NCI-H146 (cell line): ENCODE data around the gene LRRC56.
A peak's percentile ranks its signal among the peaks of the same experiment; 100 is the strongest.

Source experiments
- DNase-seq: peaks from one replicate; lab custom pipeline; 2025; lab: John Stamatoyannopoulos, UW

Gene LRRC56

DNA sequence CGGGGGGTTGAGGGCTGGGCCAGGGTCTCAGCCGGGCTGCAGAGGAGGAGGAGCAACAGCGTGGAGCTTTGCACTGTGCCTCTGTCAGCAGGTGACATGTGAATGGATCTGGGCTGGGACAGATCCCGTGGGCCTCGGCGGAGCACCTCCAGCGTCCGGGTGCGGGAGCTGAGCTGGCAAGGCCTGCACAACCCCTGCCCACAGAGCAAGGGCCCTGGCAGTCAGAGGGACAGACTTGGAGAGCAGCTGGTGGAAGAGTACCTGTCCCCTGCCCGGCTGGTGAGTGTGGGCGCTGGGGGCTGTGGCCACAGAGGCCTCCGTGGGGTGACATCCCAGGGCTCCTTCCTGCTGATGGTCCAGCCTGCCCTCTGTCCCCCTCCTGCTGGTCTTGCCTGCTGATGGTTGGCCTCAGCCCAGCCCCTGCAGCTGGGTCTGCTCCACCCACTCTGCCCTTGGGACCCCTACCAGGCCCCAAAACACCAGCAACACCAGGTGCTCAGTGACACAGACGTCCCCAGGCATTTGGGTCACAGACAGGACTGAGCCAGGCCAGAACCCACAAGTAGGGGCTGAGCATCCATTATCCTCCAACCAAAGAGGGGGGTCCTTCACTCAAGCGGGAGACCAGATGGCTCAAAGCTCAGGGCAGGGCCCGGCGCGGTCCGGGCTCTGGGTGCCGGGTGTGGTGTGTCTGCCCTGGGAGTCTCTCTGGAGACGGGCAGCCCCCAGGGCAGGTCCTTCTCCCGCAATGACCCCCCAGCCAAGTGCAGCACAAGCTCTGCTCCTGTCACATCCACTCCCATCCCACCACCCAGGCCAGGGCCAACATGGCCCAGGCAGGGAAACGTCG, 3.5 kb downstream of the LRRC56 start:
- no peak for DNase-seq

DNA sequence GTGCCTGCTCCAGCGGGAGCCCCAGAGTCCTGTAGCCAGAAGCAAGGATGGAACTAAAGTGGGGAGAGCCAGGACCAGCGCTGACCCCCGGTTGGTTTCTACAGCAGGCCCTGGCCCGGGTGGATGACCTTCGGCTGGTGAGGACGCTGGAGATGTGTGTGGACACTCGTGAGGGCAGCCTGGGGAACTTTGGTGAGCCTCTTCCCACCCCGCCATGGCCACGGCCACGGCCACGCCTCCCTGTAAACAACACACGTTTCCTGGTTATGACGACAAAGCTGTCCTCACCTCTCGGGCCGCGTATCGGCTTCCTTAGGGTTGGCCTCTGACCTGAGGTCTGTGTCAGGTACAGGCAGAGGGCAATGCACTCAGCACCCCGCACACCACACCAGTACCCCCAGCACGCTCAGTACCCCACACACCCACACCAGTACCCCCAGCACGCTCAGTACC, 4.1 kb downstream of the LRRC56 start:
- no peak for DNase-seq

DNA sequence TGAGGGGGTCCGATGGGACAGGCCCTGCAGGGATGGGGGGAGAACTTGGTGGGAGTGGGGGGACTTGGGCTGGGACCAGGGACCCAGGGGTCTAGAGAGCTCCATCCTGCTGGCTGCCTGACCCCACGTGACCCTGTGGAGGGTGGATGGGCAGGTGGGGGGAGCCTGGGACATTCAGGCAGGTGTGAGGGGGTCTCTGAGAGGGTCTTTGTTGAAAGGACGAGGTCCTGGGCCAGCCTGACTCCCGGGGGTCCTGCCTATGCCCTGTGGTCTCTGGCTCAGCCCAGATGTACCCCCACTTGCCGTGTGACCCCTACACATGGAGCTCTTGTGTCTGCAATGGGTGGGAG, 7.5 kb downstream of the LRRC56 start:
- no peak for DNase-seq

DNA sequence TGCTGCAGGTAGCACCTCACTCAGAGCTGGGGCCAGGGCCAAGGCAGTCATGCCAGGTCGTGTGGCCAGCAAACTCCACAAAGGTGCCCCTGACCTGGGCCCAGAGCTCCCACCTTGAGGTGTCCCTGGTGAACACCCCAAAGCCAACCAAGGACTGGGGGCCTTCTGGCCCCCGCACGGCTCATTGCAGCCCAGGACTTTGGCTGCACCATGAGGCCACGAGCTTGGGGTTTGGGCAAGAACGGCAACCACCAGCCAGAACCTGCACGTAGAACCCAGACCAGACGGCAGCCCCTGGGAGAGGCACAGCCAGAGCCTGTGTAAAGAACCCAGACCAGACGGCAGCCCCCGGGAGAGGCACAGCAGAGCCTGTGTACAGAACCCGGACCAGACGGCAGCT, 7.8 kb downstream of the LRRC56 start:
- DNase-seq = no peak

DNA sequence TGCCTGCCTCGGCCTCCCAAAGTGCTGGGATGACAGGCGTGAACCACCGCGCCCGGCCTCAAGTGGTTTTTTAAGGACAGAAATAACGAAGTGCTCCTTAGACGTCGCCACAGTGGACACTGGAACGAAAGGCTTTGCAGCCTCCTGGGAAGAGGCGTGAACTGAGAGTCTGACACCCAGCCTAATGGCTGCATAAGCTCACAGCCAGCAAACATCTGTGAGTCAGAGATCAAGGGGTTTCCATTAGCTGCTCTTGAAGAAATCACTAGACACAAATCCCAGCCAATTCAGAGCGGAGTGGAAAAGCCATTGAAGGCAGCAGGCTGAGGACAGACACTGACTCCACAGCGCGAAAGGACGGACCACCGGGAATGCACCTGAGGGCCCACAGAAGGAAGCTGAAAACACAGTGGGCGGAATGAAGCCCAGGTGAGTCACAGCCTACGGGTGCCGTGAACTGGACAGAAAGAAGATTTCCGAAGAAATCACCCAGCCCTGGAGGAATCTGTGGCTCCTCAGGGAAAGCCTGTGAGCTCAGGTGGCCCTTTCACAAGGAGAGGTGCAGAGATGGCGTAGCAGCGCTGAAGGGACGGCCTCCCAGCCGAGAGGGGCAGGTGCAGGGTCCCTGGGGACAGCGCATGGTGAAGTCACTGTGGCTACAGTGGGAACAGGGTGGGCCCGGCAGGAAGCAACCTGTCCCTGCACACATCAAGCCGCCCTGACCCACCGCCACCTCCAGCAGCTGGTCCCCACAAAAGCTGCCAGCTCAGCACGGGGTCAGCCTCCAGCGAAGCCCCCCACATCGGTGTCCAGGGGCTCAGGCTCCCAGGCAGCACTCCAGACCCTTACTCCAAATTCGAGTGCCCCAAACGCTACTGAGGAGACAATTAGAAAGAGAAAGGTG, 11.6 kb downstream of the LRRC56 start:
- DNase-seq = no peak

DNA sequence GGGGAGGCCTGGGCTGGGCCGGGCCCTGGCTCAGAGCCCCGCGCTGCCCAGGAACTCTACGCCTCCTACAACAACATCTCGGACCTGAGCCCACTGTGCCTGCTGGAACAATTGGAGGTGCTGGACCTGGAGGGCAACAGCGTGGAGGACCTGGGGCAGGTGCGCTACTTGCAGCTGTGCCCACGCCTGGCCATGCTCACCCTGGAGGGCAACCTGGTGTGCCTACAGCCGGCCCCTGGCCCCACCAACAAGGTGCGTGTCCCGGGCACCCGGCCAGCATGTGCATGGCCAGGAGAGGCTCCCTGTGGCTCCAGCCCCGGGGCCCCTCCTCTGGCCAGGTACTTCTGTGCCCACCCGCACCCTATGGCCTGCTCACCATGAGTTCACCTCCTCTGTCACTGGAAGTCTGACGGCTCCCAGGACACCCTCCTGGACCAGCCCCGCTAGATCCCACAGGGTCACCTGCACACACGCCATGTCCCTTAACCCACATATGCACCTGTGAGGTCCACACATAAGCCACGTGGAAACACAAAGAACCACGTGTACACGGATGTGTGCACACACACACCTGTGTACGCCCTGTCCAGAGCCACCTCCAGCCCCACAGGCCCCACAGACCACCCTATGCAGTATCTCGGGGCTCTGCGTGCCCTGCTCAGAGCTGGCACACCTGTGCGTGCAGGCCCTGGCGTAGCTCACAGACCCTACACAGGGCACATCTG, 12.9 kb downstream of the LRRC56 start:
- no peak for DNase-seq

DNA sequence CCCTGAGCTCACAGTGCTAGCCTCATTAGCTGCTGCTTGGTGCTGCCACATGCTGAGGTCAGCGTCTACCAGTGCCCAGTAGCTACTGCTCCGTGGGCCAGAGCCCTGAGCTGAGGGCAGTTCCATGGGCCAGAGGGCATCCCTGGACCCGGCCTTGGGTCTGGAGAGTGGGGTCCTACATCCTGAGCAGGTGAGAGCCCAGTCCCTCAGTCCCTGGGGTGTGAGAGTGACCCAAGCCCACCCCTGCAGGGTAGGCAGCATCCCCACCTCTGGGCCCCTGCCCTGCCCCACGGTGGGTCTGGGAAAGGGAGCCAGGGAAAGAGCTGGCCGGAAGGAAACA, 13.4 kb downstream of the LRRC56 start:
- no peak for DNase-seq

DNA sequence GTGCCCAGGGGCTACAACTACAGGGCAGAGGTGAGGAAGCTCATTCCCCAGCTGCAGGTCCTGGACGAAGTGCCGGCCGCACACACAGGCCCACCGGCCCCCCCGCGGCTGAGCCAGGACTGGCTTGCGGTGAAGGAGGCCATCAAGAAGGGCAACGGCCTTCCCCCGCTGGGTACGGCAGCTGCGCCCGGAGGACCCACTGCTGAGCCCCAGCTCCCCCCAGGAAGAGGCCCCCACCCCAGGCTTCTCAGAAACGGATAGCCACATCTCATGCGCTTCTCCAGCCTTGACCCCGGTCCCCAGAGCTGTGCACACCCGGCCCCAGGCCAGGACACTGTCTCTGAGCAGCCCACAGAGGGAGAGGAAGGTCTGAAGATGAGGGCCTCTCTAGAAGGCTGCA, 13.8 kb downstream of the LRRC56 start:
- no peak for DNase-seq

DNA sequence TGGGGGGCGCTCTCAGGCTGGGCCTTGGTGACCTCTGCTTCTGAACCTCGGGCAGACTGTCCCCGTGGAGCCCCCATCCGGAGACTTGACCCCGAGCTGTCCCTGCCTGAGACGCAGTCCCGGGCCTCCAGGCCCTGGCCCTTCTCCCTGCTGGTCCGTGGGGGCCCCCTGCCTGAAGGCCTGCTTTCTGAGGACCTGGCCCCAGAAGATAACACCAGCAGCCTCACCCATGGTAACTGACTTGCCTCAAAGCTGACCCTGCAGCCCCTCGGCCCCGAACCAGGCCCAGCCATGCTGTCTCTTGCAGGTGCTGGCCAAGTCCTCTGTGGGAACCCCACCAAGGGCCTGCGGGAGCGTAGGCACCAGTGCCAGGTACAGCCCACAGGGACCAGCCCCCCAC, 14.3 kb downstream of the LRRC56 start:
- DNase-seq = no peak

DNA sequence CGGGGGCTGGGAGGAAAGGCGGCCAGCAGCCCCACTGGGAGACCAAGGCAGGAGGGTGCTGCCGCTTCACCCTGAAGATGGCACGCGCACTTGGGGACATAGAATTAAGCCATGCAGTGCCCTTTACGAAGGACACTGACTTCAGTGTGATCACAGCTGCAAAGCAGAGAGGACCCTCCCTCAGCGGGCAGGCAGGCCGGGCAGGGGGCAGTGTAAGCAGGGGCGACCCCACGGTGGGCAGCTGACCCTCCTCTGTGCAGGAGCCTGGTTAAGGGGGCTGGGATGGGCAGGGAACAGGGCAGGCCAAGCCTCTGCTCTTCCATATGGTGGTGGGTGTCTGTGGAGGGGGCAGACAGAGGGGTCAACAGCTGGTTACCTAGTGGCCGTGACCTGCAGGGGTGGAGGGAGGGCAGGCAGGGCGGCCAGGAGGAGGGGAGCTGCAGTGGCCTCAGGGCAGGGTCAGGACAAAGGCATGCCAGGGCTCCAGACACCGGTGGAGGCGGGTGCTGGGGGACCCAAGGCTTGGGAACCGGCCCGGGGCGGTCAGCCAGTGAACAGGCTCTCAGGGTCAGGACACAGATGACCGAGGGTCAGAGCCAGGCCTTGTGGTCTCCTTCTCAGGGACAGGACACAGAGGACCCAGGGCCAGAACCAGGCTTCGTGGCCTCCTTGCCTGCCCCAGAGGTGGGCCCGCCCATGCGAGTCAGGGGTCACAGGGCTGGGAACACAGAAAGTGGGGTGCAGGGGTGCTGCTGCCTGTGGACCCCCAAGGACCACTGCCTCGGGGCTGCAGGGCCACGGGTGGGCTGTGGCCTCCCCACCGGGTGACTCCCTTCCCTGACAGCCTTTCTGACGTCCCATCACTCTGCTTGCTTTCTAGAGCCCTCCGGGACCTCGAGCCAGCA, 16.0 kb downstream of the LRRC56 start:
- no peak for DNase-seq

DNA sequence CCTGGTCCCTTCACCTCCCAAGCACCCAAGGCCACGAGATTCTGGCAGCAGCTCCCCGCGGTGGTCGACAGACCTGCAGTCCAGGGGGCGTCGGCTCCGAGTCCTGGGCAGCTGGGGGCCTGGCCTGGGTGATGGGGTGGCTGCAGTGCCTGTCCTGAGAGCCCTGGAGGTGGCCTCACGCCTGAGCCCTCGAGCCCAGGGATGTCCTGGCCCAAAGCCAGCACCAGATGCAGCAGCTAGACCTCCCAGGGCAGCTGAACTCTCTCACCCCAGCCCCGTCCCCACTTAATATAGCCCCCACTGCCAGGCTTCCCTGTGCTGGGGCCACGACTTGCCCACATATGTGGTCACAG, 16.6 kb downstream of the LRRC56 start:
- DNase-seq = no peak

DNA sequence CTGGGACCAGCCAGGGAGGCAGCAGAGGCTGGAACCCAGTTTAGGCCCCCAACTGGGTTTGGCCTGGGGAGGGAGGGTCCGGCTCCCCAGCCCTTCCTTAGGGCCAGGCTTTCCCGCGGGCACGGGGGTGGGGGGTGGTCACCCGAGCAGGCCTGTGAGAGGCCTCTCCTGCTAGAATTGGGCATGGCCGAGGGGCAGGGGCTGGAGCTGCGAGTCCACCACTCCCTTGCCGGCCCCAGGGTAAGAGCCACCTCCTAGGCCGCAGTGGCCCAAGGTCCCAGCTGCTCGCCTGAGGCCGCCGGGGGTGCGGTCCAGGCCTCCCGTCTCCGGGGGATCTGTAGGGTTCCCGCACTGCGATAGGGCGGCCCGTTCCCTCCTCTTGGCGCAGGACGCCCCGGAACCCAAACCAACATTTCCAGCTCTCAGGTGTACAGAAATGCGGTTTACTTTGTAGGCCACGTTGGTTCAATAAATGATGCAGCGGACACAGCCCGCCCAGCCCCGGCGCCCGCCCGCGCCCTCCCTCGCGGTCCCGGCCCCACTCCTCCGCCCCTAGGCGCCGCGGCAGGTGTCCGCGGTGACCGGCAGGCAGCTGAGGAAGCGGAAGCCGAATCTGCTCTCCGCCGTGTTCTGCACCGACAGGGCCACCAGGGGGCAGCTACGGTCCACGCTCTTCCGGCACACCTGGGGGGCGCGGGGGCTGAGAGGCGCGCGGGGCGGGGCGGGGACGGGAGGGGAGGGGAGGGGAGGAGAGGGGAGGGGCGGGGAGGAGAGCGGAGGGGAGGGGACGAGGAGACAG, 17.3 kb downstream of the LRRC56 start:
- DNase-seq = peak; percentile 87

DNA sequence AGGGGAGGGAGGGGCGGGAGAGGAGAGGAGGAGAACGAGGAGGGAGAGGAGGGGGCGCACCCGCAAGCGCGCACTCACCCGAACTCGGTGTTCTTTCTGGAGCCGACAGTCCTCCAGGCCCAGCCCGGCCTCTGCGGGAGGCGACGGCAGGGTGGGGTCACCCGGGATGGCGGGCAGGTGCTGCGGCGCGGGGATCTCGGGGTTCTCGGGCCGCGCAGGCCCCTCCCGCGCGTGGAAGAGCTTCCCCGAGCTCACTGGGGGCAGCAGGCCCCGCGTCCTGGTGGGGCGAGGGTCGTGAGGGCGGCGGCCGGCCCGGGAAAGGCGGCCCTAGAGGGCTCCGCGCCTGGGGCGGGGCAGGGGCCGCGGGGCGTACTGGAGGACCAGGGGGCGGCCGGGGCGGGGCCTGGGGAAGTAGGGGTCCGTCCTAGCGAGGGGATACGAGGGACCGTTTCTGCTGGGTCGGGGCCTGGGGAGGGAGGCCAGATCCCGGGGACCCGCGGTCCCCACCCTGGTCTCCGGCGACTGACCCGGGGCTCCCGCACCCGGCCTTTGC, 18.0 kb downstream of the LRRC56 start:
- DNase-seq = no peak

DNA sequence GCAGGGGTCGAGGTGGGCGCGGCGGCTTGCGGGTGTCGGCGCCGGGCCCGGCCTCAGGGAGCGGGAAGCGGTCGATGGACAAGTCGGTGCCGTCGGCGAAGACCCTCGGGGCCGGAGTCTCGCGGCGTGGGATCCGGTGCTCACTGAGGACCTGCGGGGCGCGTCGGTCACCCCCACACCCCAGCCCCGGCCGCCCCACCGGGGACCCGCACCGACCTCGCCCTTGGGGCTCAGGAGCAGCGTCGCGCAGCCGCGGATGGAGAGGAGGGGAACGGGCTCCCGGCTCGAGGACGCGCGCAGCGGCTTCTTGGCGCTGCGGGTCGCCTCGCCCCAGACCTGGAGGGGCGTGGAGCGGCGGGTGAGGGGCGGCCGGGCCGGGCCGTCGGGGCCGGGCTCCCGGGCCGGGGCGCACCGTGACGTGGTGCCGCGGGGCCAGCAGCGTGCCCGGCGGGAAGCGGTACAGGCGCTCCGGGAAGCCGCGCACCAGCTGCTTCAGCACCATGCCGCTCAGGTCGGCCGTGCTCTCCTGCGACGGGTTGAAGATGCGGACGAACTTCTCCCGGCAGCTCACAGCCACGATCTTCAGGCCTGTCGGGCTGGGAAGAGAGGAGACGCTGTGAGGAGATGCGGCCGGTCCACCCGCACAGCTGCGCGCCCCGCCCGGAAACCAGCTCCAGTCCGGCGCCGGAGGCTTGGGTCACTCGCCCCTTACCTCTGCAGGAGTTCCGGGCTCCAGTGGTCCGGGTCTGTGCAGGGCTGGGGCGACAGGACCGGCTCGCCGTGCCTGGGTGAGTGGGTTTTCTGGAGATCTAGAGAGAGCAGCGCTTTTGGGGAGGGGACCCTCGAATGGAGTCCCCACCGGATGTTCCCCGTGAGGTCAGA, 18.7 kb downstream of the LRRC56 start:
- DNase-seq = peak; percentile 20

DNA sequence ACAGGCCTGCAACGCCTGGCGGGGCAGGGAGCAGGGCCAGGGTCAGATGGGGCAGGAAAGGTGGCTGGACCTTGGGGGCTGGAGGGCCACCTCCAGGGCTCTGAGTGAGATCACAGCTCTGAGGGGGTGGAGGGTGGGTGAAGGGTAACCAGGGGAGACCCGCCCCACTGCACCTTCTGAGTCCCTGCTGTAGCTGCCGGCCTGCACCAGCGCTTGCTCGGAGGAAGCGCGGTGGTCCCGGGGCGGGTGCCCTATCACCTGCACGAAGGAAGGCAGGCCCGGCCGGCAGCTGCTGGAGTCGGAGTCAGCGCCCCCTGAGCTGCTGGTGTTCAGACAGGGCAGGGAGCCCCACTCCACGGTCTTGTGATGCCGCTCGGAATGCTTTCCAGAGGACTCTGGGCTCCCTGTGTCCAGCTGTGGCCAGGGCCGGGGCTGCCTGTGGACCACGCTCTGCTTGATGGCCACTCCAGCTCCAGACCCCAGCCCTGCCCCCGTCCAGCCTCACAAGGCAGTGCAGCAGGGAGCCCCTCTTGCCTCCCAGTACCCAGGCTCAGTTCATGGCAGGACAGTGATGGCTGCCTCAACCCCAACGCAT, 19.4 kb downstream of the LRRC56 start:
- no peak for DNase-seq

DNA sequence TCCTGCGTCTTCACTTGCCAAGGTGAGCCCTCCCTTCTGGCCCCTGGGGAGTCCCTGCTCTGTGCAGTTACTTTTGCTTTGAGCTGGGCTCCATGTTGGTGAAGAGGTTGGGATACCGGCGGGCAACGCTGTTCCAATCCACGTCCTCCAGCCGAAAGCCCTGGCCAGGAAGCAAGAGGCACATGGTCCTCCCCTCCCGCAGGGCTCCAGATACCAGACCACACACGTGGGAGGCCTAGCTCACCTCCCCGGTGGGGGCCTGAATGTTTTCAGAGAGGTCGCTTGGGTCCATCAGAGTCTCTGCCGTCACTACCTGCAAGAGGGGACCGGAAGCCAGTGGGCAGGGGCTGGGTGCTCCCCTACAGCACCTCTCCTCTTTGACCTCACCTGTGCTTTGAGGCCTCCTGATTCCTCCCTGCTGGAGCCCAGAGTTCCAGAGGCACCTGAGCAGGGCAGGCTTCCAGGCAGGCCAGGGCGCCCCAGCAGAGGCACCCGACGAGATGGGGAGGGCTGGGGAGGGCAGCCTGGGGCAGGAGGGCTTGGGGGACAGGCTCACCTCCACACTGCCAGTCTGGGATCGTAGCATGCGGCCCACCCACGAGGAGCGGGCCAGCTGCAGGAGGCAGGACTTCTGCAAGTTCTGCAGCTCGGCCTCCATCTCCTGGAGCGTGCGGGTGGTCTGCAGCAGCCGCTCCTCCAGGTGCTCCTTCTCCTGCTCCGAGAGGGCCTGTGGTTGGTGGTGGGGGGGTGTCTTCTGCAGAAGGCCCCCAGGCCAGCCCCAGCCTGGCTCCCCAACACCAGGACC, 20.2 kb downstream of the LRRC56 start:
- DNase-seq = no peak

DNA sequence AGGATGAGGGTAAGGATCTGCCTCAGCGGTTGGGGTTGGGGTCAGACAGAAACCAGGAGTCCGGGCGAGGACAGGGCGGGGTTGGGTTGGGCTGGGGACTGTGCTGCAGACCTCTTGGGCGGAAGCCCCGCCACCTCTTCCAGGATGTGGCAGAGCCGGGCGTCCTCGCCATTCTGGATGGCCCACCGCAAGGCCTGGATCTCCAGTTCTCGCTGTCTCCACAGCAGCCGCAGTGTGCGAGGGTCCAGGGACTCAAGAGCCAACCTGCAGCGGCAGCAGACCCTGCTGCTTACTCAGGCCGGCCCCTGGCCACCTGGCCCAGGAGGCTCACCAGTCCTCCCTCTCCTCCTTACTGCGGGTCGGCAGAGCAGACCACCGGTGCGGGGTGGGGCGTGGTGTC, 21.2 kb downstream of the LRRC56 start:
- DNase-seq = no peak

DNA sequence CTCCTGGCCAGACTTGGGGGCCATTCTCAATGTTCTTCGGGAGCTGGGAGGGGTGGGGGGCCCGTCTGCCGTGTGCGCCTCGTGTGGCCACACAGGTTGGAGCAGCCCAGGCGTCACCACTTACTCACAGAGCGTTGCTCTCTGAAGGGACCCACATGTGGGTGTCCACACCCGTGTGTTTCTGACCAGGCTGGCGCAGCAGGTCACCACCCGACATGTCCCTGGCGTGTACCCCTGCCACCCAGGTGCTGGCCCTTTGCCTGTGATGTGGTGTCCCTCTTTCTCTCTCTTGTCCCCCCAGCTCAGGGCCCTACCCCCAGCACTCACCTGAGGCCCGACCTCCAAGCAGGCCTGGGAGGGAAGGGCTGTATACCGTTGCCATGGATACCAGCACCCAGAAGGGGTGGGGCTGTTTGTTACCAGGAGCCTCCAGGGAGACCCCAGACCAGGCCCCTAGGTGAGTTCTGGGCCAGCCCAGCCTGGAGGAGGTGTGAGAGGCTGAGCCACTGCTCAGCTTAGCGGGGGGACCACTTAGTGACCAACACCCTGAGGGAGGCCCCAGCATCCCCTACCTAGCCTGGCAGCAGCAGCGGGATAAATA, 21.8 kb downstream of the LRRC56 start:
- DNase-seq = no peak
